Mesothelial cell of epicardium (in vitro differentiated cells): ENCODE measurements around the gene MAST3. TPM values are rescaled to one million over a fixed set of nuclear protein-coding genes. Genes with fewer than 3 reads are reported as not detected.
"Not testable (repeated sequence)": the region's sequence is repeated elsewhere in the genome, so short reads cannot be mapped to it uniquely, and the experiment has no call there.

Source experiments
- DNase-seq, 2 experiments: peaks; one replicate each; pipeline ENCODE4 v3.0.0; 2021; ENCODE audit warnings: low spot score in 2 of 2; ENCODE audit not compliant: unreplicated experiment in 2 of 2
- H3K27ac Mint-ChIP-seq: 2 replicates; pipeline ENCODE4 v1.8.0; 2021; ENCODE audit warnings: mixed read lengths
- H3K27me3 Mint-ChIP-seq: 2 replicates; pipeline ENCODE4 v1.8.0; 2021; ENCODE audit warnings: low read depth, mixed read lengths
- H3K36me3 Mint-ChIP-seq: 2 replicates; pipeline ENCODE4 v1.8.0; 2021; ENCODE audit warnings: mixed read lengths
- H3K4me1 Mint-ChIP-seq: 2 replicates; pipeline ENCODE4 v1.8.0; 2021; ENCODE audit warnings: mixed read lengths
- H3K4me3 Mint-ChIP-seq: 2 replicates; pipeline ENCODE4 v1.8.0; 2021; ENCODE audit warnings: mild to moderate bottlenecking, moderate library complexity, mixed read lengths
- H3K9me3 Mint-ChIP-seq: 2 replicates; pipeline ENCODE4 v1.8.0; 2021; ENCODE audit warnings: mixed read lengths
- CTCF ChIP-seq: fragments of 200-600 bp; sonication (generic); IDR thresholded peaks from one replicate; pipeline ENCODE4 v1.5.0; 2021; ENCODE audit warnings: antibody characterized with exemption; ENCODE audit not compliant: unreplicated experiment
- total RNA-seq: library from RNA; stranded (reverse); gene quantifications from 3 replicates; pipeline ENCODE4 v1.2.1, GENCODE V29; 2021

The MAST3 gene
- total RNA-seq, 1 donor from 2014 or later: 16.0 TPM

- no peaks in the 10 kb centered on the region for H3K9me3 Mint-ChIP-seq
- H3K27me3 Mint-ChIP-seq: peaks cover 43% of the 10 kb centered on the region
- no peak overlapping the region for H3K27ac Mint-ChIP-seq
- no peak for TF ChIP-seq CTCF
- no peak for DNase-seq
- no peaks in the 10 kb centered on the region for H3K36me3 Mint-ChIP-seq
- H3K4me1 Mint-ChIP-seq: peaks cover 7% of the 10 kb centered on the region
- H3K4me3 Mint-ChIP-seq: no peak overlapping the region
Observed at GRCh38 chr19:18101268-18101667, 3.7 kb downstream of the MAST3 start.

DNA sequence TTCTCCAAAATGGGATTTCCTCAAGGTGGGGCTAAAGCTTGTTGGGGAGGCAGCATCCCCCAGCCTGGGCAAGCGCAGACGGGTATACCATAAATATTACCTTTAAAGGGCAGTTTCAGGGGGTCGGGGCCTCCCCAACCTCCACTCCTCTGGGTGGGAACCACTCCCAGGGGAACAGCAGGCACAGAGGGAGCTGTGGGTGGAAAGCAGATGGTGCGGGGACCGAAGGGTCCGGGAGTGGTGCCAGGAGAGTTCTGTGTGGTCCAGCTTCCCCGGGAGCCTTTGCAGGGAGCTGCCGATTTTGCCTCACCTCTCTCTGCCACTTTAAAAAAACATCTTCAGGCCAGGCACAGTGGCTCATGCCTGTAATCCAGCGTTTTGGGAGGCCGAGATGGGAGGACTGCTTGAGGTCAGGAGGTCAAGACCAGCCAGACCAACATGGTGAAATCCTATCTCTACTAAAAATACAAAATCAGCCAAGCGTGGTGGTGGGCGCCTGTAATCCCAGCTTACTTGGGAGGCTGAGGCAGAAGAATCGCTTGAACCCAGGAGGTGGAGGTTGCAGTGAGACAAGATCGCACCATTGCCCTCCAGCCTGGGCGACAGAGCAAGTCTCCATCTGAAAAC lies 5.5 kb downstream of the MAST3 start:
- no peak overlapping the region for H3K27ac Mint-ChIP-seq
- no peak overlapping the region for H3K4me3 Mint-ChIP-seq
- H3K36me3 Mint-ChIP-seq: no peaks in the 10 kb centered on the region
- H3K4me1 Mint-ChIP-seq: peaks cover 7% of the 10 kb centered on the region
- no peaks in the 10 kb centered on the region for H3K9me3 Mint-ChIP-seq
- H3K27me3 Mint-ChIP-seq: peaks cover 37% of the 10 kb centered on the region
- TF ChIP-seq CTCF: no peak
- no peak for DNase-seq

DNA sequence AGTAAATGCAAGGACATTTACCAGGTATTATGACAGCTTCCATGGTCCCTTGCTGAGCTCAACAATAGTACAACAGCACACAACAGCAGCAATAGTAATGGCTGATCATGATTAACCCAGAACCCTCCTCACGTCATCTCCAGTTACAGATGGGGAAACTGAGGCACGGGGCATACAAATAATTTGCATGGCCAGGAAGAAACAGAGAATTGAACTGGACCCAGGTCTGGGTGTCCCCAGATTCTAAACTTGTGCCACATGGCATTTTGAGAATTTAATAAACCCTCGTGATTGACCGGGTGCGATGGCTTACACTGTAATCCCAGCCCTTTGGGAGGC lies 7.2 kb downstream of the MAST3 start:
- no peak for DNase-seq
- peaks cover 4% of the 10 kb centered on the region for H3K4me1 Mint-ChIP-seq
- peaks cover 29% of the 10 kb centered on the region for H3K27me3 Mint-ChIP-seq
- H3K4me3 Mint-ChIP-seq: peak overlapping the region; percentile 68
- no peak for TF ChIP-seq CTCF
- no peaks in the 10 kb centered on the region for H3K9me3 Mint-ChIP-seq
- no peak overlapping the region for H3K27ac Mint-ChIP-seq
- no peaks in the 10 kb centered on the region for H3K36me3 Mint-ChIP-seq

- H3K27ac Mint-ChIP-seq, H3K36me3 Mint-ChIP-seq, H3K4me3 Mint-ChIP-seq, DNase-seq, H3K4me1 Mint-ChIP-seq, H3K9me3 Mint-ChIP-seq: not testable (repeated sequence)
- H3K27me3 Mint-ChIP-seq: peaks cover 24% of the 10 kb centered on the region
Observed at GRCh38 chr19:18105259-18105658, 7.7 kb downstream of the MAST3 start.

DNA sequence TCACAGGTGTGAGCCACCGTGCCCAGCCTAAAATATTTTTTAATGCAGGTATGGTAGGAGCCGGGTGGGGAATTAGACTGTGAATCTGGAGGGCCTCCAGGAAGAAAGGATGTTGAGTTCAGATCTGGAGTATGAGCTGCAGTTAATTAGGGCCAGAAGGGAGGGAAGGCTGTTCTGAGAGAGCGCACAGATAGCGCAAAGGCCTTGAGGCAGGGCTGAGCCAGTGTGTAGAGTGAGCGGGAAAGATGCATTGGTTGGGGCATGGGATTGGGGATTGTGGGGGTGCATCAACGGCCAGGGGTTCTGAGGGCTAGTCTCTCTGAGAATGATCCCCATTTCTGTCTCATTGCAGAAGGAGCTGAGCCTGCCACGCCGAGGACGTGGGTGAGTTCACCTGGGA lies 9.7 kb downstream of the MAST3 start:
- Mint-ChIP-seq H3K36me3 (no peaks in the 10 kb centered on the region), H3K9me3 (no peaks in the 10 kb centered on the region), H3K4me1 (peaks cover 4% of the 10 kb centered on the region), H3K27ac (no peak overlapping the region), H3K27me3 (peaks cover 14% of the 10 kb centered on the region), H3K4me3 (no peak overlapping the region)
- TF ChIP-seq CTCF: no peak
- no peak for DNase-seq

GRCh38 chr19:18108897-18109296 lies 11.3 kb downstream of the MAST3 start:
- H3K27me3 Mint-ChIP-seq: peaks cover 14% of the 10 kb centered on the region
- no peak for DNase-seq
- peaks cover 4% of the 10 kb centered on the region for H3K4me1 Mint-ChIP-seq
- no peaks in the 10 kb centered on the region for H3K36me3 Mint-ChIP-seq
- peak overlapping the region; percentile 54 for H3K27ac Mint-ChIP-seq
- no peaks in the 10 kb centered on the region for H3K9me3 Mint-ChIP-seq
- H3K4me3 Mint-ChIP-seq: peak overlapping the region; percentile 69
- TF ChIP-seq CTCF: no peak
